ENCODE results near the gene ELFN1.

GRCh38 chr7:1659696-1660095, 10.4 kb upstream of the ELFN1 start:
- TF ChIP-seq, protein P1, sequence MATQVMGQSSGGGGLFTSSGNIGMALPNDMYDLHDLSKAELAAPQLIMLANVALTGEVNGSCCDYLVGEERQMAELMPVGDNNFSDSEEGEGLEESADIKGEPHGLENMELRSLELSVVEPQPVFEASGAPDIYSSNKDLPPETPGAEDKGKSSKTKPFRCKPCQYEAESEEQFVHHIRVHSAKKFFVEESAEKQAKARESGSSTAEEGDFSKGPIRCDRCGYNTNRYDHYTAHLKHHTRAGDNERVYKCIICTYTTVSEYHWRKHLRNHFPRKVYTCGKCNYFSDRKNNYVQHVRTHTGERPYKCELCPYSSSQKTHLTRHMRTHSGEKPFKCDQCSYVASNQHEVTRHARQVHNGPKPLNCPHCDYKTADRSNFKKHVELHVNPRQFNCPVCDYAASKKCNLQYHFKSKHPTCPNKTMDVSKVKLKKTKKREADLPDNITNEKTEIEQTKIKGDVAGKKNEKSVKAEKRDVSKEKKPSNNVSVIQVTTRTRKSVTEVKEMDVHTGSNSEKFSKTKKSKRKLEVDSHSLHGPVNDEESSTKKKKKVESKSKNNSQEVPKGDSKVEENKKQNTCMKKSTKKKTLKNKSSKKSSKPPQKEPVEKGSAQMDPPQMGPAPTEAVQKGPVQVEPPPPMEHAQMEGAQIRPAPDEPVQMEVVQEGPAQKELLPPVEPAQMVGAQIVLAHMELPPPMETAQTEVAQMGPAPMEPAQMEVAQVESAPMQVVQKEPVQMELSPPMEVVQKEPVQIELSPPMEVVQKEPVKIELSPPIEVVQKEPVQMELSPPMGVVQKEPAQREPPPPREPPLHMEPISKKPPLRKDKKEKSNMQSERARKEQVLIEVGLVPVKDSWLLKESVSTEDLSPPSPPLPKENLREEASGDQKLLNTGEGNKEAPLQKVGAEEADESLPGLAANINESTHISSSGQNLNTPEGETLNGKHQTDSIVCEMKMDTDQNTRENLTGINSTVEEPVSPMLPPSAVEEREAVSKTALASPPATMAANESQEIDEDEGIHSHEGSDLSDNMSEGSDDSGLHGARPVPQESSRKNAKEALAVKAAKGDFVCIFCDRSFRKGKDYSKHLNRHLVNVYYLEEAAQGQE (IDR thresholded peaks at IDR 0.05; ENCODE audit: insufficient read depth in 1 of 2, low read depth in 2 of 2, low read length in 2 of 2) = no peak
- no peak for TF ChIP-seq TAF1 (IDR thresholded peaks at IDR 0.05; ENCODE audit: borderline replicate concordance, insufficient read depth, low read length)
- no peak for TF ChIP-seq SIN3A (IDR thresholded peaks at IDR 0.05; ENCODE audit: borderline replicate concordance, insufficient read depth, low read length)
- no peak for TF ChIP-seq POLR2AphosphoS5 (IDR thresholded peaks at IDR 0.05; ENCODE audit: low read depth, low read length)
